Ovary (tissue), 9 donors: ENCODE data around the gene RPL10. TPM values are rescaled to one million over a fixed set of nuclear protein-coding genes. Genes with fewer than 3 reads are reported as not detected.

Source experiments
- DNase-seq, 5 donors: peaks; one replicate each; pipeline ENCODE4 v3.0.0-alpha.2; 2019 to 2020
- H3K27ac ChIP-seq, 2 donors: fragments of 200-600 bp; one replicate each; pipeline versions ENCODE4 v1.5.1 to v1.8.0; 2019 to 2022
- H3K27me3 ChIP-seq: fragments of 200-600 bp; one replicate; pipeline ENCODE4 v1.8.0; 2022
- H3K36me3 ChIP-seq: fragments of 200-600 bp; sonication (generic); one replicate; pipeline ENCODE4 v1.5.1; 2019
- H3K4me1 ChIP-seq: one replicate; pipeline ENCODE4 v1.8.1; 2013; ENCODE audit warnings: mild to moderate bottlenecking, moderate library complexity; ENCODE audit not compliant: insufficient read depth
- H3K4me3 ChIP-seq: fragments of 200-600 bp; sonication (generic); one replicate; pipeline ENCODE4 v1.5.1; 2017
- H3K9me3 ChIP-seq, 2 donors: fragments of 200-600 bp in 1 of 2; sonication (generic) in 1 of 2; one replicate each; pipeline versions ENCODE4 v1.5.1 to v1.8.1; 2013 to 2019; ENCODE audit warnings: mild to moderate bottlenecking in 1 of 2, moderate library complexity in 1 of 2
- CTCF ChIP-seq, 3 donors: fragments of 450-650 bp in 2 of 3; fragments of 200-600 bp in 1 of 3; IDR thresholded peaks; one replicate each; pipeline versions ENCODE4 v1.5.1 to v1.8.0; 2016 to 2022; ENCODE audit warnings: antibody characterized with exemption in 3 of 3, mild to moderate bottlenecking in 1 of 3
- EP300 ChIP-seq: sonication (generic); formaldehyde crosslinking; IDR thresholded peaks from one replicate; pipeline ENCODE4 v1.6.1; 2017; ENCODE audit warnings: antibody characterized with exemption
- POLR2A ChIP-seq: fragments of 450-650 bp; IDR thresholded peaks from one replicate; pipeline ENCODE4 v1.6.1; 2017; ENCODE audit warnings: antibody characterized with exemption, mild to moderate bottlenecking, moderate library complexity
- WGBS, 3 donors: extraction: QIAGEN DNeasy Blood & Tissue Kit in 1 of 3; methylation state at CpG; one replicate each; pipeline versions ENCODE4 v1.1.5 to v1.1.7; 2013 to 2017; 5-methylcytosine and 5-hydroxymethylcytosine counted together
- intact Hi-C, 4 donors: fragments of 100-400 bp; cut with DNase I; formaldehyde crosslinking; loops; one replicate each; pipeline versions ENCODE4 v1.11.0 to v1.15.1; 2022 to 2023
- polyA plus RNA-seq, 2 donors: library from polyadenylated mRNA; stranded (reverse); fragments of 200-250 nt in 1 of 2; fragments of 350-450 nt in 1 of 2; fragmentation: Illumina TruSeq in 1 of 2; extraction: RNeasy Lipid Tissue Mini Kit (QIAGEN cat#74804) in 1 of 2; gene quantifications; one replicate each; pipeline ENCODE4 v1.2.3, GENCODE V29; 2013 to 2014
- total RNA-seq, 7 donors: library from RNA; depleted of rRNA in 2 of 7; stranded (reverse); fragments of >200 nt in 2 of 7; fragmentation: NEBNext Ultra II Directional in 3 of 7; extraction: Animal tissue kit (Norgen Biotek cat#: 25700) in 3 of 7; gene quantifications; one replicate each; pipeline versions ENCODE4 v1.1.0 to v1.2.4, GENCODE V29; 2016 to 2023
- donor health status: DM: no; HTN: no; CAD: no; lungs with moderate emphysema.
- donor health status: DM: no; HTN: no; CAD: no.
- donor health status: Bipolar disorder and iron deficiency.
- donor health status: DM: yes; HTN: yes; CAD: no.
- donor health status: DM: no; HTN: no; CAD: no.
- donor health status: DM: yes; HTN: yes; CAD: no.

Gene RPL10
- total and polyA plus RNA-seq, 9 donors, result 4,233 to 12,949 (median 7,126) TPM

DNA sequence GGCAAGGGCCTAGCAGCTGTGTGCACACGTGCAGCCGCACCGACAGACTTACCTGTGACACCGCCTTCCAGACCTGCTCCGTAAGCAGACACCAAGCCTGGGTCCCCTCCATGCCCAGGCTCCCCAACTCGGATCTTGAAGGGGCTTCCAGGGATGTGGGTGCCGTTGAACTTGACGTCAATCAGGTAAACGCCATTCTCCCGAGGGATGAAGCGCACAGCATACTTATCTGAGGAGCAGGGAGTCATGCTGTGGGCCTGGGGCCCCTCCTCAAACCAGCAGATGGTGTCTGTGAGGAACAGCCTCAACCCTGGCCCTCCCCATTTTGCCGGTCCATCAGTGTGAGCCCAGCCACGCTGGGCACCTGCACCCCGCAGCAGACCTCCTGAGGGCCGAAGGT, 48.2 kb upstream of the RPL10 start:
- peak in 1 of 5 donors; percentile 21 for DNase-seq
- Histone ChIP-seq H3K4me3 (no peak overlapping the region), H3K27ac (no peak overlapping the region), H3K9me3 (no peaks in the 10 kb centered on the region), H3K36me3 (no peaks in the 10 kb centered on the region), H3K4me1 (no peaks in the 10 kb centered on the region), H3K27me3 (no peaks in the 10 kb centered on the region)
- TF ChIP-seq CTCF (IDR thresholded peaks at IDR 0.05), result no peak
- no peak for TF ChIP-seq POLR2A
- TF ChIP-seq EP300, result no peak
- intact Hi-C loops, result no loop called here
- 77 to 85% (median 79%) methylated on average over 14 to 15 of the region's 15 CpGs for WGBS, 3 donors

- WGBS, 3 donors, result 76 to 84% (median 78%) methylated on average over 19 of the region's 19 CpGs
- no peaks in the 10 kb centered on the region for H3K36me3 ChIP-seq
- peak in 2 of 5 donors; percentile 21 to 37 for DNase-seq
These were observed 47.6 kb upstream of the RPL10 start for GRCh38 chrX:154350429-154351182.

DNA sequence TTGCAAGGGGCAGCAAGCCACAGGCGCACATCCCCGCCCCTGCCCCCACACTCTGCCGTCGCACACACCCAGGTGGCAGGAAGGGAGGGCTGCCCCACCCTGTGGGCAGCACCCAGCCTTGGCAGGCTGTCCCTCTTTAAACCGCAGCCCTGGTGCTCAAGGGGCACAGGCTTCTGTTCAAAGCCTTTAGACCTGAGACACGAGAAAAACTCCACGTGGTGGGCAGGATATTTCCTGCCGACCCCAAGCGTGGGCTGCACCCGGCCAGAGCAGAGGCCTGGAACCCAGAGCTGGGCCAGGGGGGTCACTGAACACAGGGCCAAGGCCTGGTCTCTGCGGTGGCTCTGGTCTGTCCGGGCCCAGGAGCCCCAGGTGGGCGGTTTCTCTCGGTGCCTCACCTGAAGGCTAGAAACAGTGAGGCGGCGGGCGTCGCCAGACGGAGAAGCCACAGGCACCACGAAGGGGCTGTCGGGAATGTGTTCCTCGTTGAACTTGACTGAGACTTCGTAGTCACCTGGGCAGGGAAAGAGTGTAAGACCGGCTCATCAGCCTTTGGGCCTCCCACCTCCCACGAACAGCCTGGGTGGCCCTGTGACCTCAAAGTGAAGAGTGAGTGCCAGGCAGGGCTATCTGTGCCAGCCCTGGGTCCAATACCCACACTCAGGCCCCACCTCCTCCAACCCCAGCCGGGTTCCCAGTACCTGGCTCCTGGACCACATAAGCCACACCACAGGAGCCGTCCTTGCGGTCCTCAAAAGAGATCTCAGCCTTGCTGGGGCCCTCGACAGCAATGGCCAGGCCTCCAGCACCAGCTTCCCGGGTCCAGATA, 46.8 kb upstream of the RPL10 start:
- Histone ChIP-seq H3K27ac (no peak overlapping the region), H3K4me1 (no peaks in the 10 kb centered on the region), H3K9me3 (no peaks in the 10 kb centered on the region), H3K4me3 (no peak overlapping the region), H3K36me3 (no peaks in the 10 kb centered on the region), H3K27me3 (no peaks in the 10 kb centered on the region)
- TF ChIP-seq EP300, result no peak
- no peak for TF ChIP-seq CTCF (IDR thresholded peaks at IDR 0.05)
- TF ChIP-seq POLR2A, result no peak
- DNase-seq, result peak in 2 of 5 donors; percentile 26 to 36
- intact Hi-C loops, result no loop called here
- WGBS, 3 donors, result 73 to 80% (median 74%) methylated on average over 29 to 30 of the region's 30 CpGs

More at GRCh38 chrX:154350429-154351182, 47.6 kb upstream of the RPL10 start:
- intact Hi-C loops, result no loop called here
- H3K4me1 ChIP-seq, result no peaks in the 10 kb centered on the region
- H3K27me3 ChIP-seq, result no peaks in the 10 kb centered on the region
- no peak overlapping the region for H3K27ac ChIP-seq
- no peak for TF ChIP-seq EP300
- no peak for TF ChIP-seq CTCF (IDR thresholded peaks at IDR 0.05)
- no peak for TF ChIP-seq POLR2A
- no peak overlapping the region for H3K4me3 ChIP-seq
- H3K9me3 ChIP-seq, result no peaks in the 10 kb centered on the region

DNA sequence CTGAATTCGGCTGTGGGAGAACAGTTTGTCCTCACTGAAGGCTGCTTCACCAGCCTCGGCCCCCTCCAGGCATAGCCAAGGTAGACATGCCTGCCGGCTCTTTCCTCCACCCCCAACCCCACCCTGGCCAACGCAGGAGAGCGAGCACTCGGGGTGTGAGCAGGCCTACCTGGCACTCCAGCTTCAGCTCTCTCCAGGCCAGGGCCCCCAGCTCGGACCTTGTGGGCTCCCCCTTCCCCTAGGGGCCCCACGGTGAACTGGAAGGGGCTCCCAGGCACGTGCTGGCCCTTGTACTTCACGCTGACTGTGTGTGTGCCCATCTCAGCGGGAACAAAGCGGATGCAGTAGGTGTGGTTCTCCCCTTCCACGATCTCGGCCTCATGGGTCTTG, 46.2 kb upstream of the RPL10 start:
- no peak overlapping the region for H3K27ac ChIP-seq
- no peak for DNase-seq
- no peaks in the 10 kb centered on the region for H3K36me3 ChIP-seq

More for the DNA sequence above, 46.2 kb upstream of the RPL10 start:
- 63 to 77% (median 74%) methylated on average over 8 to 14 of the region's 14 CpGs for WGBS, 3 donors
- no peak for TF ChIP-seq EP300
- Histone ChIP-seq H3K9me3 (no peaks in the 10 kb centered on the region), H3K27me3 (no peaks in the 10 kb centered on the region), H3K4me3 (no peak overlapping the region), H3K4me1 (no peaks in the 10 kb centered on the region)
- intact Hi-C loops, result no loop called here
